PFSK-1 (cell line): Measurements from ENCODE around the gene CAMK1D.

ENCODE experiments used
- POLR2AphosphoS5 ChIP-seq: IDR thresholded peaks from 2 replicates; pipeline ENCODE4 v1.6.1; 2012; ENCODE audit warnings: low read depth, mild to moderate bottlenecking, control low read depth, low read length, moderate library complexity
- TAF1 ChIP-seq: IDR thresholded peaks from 2 replicates; pipeline ENCODE4 v1.6.1; 2012; ENCODE audit warnings: low read length, control low read depth, borderline replicate concordance; ENCODE audit not compliant: insufficient read depth

DNA sequence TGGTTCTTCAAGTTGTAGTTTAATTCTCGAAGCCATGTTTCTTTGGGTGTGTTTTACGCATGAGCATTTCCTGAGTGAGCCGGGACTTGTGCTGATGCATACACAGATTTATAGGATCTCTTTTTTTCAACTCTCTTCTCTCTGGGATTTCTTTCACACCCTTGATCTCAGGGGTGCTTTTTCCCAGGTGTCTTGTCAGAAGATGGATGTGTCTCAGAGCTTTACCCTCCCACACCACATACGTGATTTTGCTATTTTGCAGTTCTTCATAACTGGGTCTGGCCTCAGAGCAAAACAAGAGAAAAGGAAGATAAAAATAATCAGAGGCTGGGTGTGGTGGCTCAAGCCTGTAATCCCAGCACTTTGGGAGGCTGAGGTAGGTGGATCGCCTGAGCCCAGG lies 177.0 kb downstream of the CAMK1D start:
- TF ChIP-seq POLR2AphosphoS5 (no peak), TAF1 (no peak)
